HG02588 (cell line): ENCODE results near the gene SLC39A5.
"Not testable (repeated sequence)": the region's sequence is repeated elsewhere in the genome, so short reads cannot be mapped to it uniquely, and the experiment has no call there.

Experiments
- ATAC-seq: cut with Tn5 transposase; IDR thresholded peaks from one replicate; pipeline ENCODE4 v1.9.1; 2021; ENCODE audit warnings: mild to moderate bottlenecking, moderate library complexity; ENCODE audit not compliant: unreplicated experiment

The SLC39A5 gene

GRCh38 chr12:56242986-56243385 lies 13.1 kb downstream of the SLC39A5 start:
- no peak for ATAC-seq

- no peak for ATAC-seq
Observed at GRCh38 chr12:56243731-56244181, 13.9 kb downstream of the SLC39A5 start.

- ATAC-seq = no peak
Observed at GRCh38 chr12:56244494-56244893, 14.6 kb downstream of the SLC39A5 start.

GRCh38 chr12:56247923-56248322 lies 18.1 kb downstream of the SLC39A5 start:
- ATAC-seq = no peak

GRCh38 chr12:56248711-56249110 lies 18.9 kb downstream of the SLC39A5 start:
- no peak for ATAC-seq

GRCh38 chr12:56252649-56253048 lies 22.8 kb downstream of the SLC39A5 start:
- ATAC-seq = no peak

DNA sequence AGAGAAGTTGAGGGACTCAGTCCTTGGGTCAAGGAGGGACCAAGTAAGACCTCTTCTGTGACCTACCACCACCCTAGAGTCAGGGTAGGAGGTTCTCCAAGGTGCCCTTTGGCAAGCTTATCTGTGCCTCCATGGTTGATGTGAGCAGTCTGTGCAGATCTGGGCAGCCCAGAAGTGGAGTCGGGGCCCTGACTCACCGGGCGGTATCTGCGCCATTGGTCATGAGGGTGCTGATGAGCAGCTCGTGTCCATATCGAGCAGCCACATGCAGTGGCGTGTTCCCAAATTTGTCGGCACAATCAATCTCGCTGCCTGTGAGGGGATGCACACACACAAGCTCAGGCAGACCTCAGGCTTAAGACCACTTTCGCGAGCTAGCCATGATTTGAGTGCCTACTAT lies 23.2 kb downstream of the SLC39A5 start:
- ATAC-seq = no peak

GRCh38 chr12:56255671-56256070 lies 25.8 kb downstream of the SLC39A5 start:
- ATAC-seq = no peak

DNA sequence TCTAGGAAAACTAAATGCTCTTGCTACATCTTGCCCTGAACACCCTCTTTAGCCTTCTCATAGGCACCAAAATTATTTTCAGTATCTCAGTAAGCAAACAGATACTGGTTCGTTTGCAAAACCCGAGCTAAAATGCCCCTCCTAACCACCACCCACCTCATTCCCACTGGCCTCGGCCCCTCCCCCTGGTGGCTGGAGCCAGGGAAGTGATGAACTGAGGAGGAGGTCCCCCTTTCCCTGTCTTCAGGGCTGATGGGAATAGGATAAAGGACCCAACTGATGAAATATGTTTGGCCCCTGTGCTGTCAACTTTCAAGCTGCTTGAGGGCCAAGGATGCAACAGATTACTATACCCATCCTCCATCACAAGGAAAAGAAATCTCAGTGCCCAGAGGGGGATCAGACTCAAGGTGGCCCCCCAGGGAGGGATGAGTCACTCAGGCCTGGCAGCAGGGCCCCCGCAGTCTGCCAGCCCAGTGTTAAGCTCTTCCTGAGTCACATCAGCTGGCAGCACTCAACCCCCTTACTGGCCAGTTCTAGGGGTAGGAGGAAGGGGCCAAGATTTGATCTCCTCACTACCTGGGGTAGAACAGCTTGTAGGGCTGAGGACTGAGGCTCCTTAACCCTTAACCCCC lies 26.6 kb downstream of the SLC39A5 start:
- ATAC-seq = no peak

GRCh38 chr12:56257071-56257470 lies 27.2 kb downstream of the SLC39A5 start:
- no peak for ATAC-seq

- ATAC-seq = no peak
Observed at GRCh38 chr12:56257491-56258067, 27.7 kb downstream of the SLC39A5 start.

DNA sequence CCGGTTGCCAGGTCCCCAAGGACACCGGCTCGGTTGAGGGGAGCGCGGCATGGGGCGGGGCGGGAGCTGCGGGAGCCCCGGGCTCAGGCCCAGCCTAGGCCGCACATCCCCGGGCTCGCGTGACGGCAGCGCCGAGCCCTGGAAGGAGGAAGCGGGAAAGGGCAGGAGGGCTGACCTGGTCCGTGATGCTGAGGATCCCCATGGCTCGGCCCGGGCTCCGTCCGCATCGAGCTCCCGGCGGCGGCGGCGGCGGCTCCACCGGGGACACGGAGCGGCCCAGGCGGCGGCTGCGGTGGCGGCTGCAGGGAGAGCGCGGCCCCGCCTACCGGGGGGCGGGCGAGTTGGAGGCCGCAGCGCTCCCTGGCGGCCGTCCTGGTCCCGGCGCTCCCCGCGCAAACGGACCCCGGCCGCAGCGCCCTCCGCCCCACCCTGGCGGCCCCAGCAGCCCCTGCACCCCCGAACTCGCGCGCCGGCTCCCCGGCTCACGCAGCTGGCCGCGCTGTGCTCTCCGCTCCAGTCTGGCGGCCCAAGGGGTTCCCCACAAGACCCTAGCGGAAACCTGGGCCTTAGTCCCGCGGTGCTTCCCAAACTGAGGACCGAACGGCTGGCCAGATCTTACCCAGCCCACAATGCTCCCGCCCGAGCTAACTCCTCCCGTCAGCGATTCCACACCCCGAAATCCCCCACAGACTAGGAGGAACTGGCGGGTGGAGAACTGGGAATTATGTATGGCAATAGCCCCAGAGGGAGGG lies 28.4 kb downstream of the SLC39A5 start, which contains the start of gene ANKRD52:
Gene ANKRD52 (minus strand): TSS at position 317 of the 752 bp plus-strand sequence. CDS start 115 bp downstream, at position 202.
- ATAC-seq = peak; percentile 89

- no peak for ATAC-seq
Observed at GRCh38 chr12:56258820-56259183, 29.0 kb downstream of the SLC39A5 start.

- no peak for ATAC-seq
Observed at GRCh38 chr12:56260380-56260779, 30.5 kb downstream of the SLC39A5 start.

DNA sequence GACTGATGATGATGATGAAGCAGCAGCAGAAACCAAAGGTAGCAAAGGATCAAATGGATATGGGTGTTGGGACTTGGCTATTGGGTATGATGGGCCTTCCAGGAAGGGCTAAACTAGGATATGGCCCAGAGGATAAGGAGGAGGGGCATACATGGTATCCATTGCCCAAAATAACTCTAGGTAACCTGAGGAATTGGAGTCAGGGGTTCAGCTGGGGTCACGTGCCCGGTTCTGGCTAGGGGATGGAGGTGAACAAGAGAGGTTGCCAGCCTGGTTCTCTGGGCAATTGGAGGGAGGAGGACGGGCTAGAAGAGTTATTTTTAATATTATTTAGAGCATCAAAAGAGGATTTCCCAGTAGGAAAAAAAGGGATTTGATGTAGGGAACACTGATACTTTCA lies 31.1 kb downstream of the SLC39A5 start:
- ATAC-seq = no peak

GRCh38 chr12:56261503-56262232 lies 31.8 kb downstream of the SLC39A5 start:
- no peak for ATAC-seq

DNA sequence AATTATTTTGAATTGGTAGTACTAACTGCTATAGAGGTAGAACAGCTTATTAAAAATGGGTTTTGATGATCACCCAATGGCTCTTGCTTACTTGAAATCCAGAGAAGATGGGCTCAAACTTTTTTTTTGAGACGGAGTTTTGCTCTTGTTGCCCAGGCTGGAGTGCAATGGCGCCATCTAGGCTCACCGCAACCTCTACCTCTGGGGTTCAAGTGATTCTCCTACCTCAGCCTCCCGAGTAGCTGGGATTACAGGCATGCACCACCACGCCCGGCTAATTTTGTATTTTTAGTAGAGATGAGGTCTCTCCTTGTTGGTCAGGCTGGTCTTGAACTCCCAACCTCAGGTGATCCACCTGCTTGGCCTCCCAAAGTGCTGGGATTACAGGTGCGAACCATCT lies 33.1 kb downstream of the SLC39A5 start:
- not testable (repeated sequence) for ATAC-seq

- not testable (repeated sequence) for ATAC-seq
Observed at GRCh38 chr12:56266068-56266692, 36.3 kb downstream of the SLC39A5 start.

- ATAC-seq = peak; percentile 80
Observed at GRCh38 chr12:56266693-56267442, 37.0 kb downstream of the SLC39A5 start, which contains the start of gene COQ10A. COQ10A (plus strand) TSS chr12:56266942; CDS start chr12:56267119, 177 bp downstream.
